OCI-LY3 (cell line): Measurements from ENCODE around the gene GDI1.

Experiments used
- H2AFZ ChIP-seq: fragments of 200-600, 300-600 bp; shearing (Covaris generic); 2 replicates; pipeline ENCODE4 v1.6.0; 2014; ENCODE audit warnings: antibody characterized with exemption, low read depth, low read length
- H3K27ac ChIP-seq: fragments of 200-600, 300-600 bp; sonication (generic); 2 replicates; pipeline ENCODE4 v1.5.1; 2014; ENCODE audit warnings: mild to moderate bottlenecking, low read length, moderate library complexity, mixed read lengths
- H3K27me3 ChIP-seq: fragments of 200-600, 300-600 bp; sonication (generic); 2 replicates; pipeline ENCODE4 v1.6.1; 2014; ENCODE audit warnings: low read depth, low read length, mixed read lengths
- H3K36me3 ChIP-seq: fragments of 200-600, 300-600 bp; sonication (generic); replicated peaks from 2 replicates; pipeline ENCODE3; 2014; ENCODE audit warnings: low read depth, low read length, mixed read lengths
- H3K4me1 ChIP-seq: fragments of 300-600, 200-600 bp; sonication (generic); 2 replicates; pipeline ENCODE4 v1.6.1; 2014; ENCODE audit warnings: low read length, mixed read lengths
- H3K4me2 ChIP-seq: fragments of 200-600, 300-600 bp; sonication (generic); 2 replicates; pipeline ENCODE4 v1.6.1; 2014; ENCODE audit warnings: low read length, mixed read lengths
- H3K4me3 ChIP-seq: fragments of 300-600, 200-600 bp; sonication (generic); 2 replicates; pipeline ENCODE4 v1.5.1; 2014; ENCODE audit warnings: antibody characterized with exemption, mild to moderate bottlenecking, low read length, moderate library complexity
- H3K79me2 ChIP-seq: fragments of 300-600, 200-600 bp; shearing (Covaris generic); 2 replicates; pipeline ENCODE4 v1.6.1; 2014; ENCODE audit warnings: mild to moderate bottlenecking, low read length, mixed read lengths
- H3K9ac ChIP-seq: fragments of 300-600, 200-600 bp; shearing (Covaris generic); 2 replicates; pipeline ENCODE4 v1.6.0; 2014; ENCODE audit warnings: mild to moderate bottlenecking, low read length, moderate library complexity
- H3K9me3 ChIP-seq: fragments of 200-600, 300-600 bp; shearing (Covaris generic); 2 replicates; pipeline ENCODE4 v1.6.1; 2014; ENCODE audit warnings: low read length, mixed read lengths; ENCODE audit not compliant: insufficient read depth
- H4K20me1 ChIP-seq: fragments of 200-600, 300-600 bp; sonication (generic); 2 replicates; pipeline ENCODE4 v1.6.1; 2016; ENCODE audit warnings: low read length, mixed read lengths; ENCODE audit not compliant: insufficient read depth
- EZH2phosphoT487 ChIP-seq: fragments of 200-600 bp; shearing (Covaris generic); IDR thresholded peaks from 2 replicates; pipeline ENCODE4 v1.6.1; 2018; ENCODE audit warnings: antibody characterized with exemption, mixed run types, low read depth
- TF ChIP-seq, protein P1 (sequence below): fragments of 200-600, 300-600 bp; sonication (generic); IDR thresholded peaks from 2 replicates; pipeline ENCODE4 v1.5.1; 2014; ENCODE audit warnings: antibody characterized with exemption, low read length, low read depth

The GDI1 gene

DNA sequence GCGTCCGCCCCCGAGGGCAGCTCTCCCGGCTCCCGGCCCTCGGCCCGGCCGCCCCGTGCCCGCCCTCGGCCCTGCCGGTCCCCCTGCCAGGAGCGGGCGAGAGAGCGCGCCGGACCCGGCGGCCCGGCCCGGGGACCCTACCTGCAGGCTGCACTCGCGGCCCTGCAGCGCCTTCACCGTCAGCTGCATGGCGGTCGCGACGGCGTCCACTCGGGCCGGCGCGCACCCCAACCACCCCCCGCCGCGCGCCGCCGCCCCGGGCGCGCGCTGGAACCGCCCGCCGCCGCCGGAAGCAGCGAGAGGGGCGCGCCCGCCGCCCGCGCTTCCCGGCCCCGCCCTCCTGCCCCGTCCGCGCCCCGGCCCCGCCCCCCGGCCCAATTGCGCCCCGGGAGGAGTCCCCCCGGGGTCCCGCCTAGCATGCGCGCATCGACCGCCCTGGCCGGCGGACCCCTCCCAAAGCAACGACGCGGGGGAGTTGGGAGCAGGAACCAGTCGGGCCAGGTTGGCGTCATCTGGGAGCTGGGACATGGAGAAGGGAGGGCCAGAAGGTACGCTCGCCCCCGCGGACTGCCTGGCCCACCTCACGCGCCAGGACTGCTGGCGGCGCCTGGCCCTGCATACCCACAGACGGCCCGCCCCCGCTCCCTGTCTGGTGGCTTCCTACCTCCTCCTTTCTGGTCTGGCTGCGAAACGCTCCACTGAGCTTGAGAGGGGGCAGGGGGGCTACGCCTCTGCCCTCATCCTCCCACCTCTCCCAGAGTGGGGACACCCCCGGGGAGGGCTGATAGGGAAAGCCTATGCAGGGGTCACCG, 49.6 kb downstream of the GDI1 start, which contains the start of gene UBL4A:
TSS of gene UBL4A (minus strand) at position 220 of the 812 bp plus-strand sequence. CDS start at position 189, 31 bp downstream.
- Histone ChIP-seq H3K36me3 (peaks cover 19% of the 10 kb centered on the region), H3K9me3 (no peaks in the 10 kb centered on the region), H3K4me3 (peak within 1 kb of the TSS; percentile 98), H4K20me1 (no peaks in the 10 kb centered on the region), H3K79me2 (peaks cover 24% of the 10 kb centered on the region), H3K27me3 (no peaks in the 10 kb centered on the region), H3K4me1 (peaks cover 27% of the 10 kb centered on the region), H3K27ac (peak within 1 kb of the TSS; percentile 62), H3K9ac (peak within 1 kb of the TSS; percentile 95), H3K4me2 (peak within 1 kb of the TSS; percentile 95), H2AFZ (0 out of 2 replicates have a peak within 1 kb of the TSS, but pooled peaks have one; percentile 21)
- no peak for TF ChIP-seq EZH2phosphoT487
- TF ChIP-seq, protein P1, sequence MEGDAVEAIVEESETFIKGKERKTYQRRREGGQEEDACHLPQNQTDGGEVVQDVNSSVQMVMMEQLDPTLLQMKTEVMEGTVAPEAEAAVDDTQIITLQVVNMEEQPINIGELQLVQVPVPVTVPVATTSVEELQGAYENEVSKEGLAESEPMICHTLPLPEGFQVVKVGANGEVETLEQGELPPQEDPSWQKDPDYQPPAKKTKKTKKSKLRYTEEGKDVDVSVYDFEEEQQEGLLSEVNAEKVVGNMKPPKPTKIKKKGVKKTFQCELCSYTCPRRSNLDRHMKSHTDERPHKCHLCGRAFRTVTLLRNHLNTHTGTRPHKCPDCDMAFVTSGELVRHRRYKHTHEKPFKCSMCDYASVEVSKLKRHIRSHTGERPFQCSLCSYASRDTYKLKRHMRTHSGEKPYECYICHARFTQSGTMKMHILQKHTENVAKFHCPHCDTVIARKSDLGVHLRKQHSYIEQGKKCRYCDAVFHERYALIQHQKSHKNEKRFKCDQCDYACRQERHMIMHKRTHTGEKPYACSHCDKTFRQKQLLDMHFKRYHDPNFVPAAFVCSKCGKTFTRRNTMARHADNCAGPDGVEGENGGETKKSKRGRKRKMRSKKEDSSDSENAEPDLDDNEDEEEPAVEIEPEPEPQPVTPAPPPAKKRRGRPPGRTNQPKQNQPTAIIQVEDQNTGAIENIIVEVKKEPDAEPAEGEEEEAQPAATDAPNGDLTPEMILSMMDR: no peak

- peak overlapping the region; percentile 95; the same call in 1 of the 2 replicates for H3K4me2 ChIP-seq
- H3K27me3 ChIP-seq: no peaks in the 10 kb centered on the region
These were observed 50.8 kb downstream of the GDI1 start for GRCh38 chrX:154487518-154488290.

GRCh38 chrX:154488336-154489075, 51.6 kb downstream of the GDI1 start:
- Histone ChIP-seq H3K27me3 (no peaks in the 10 kb centered on the region), H3K4me3 (no peak overlapping the region), H4K20me1 (no peaks in the 10 kb centered on the region)

More at GRCh38 chrX:154487518-154488290, 50.8 kb downstream of the GDI1 start:
- H3K9ac ChIP-seq: no peak overlapping the region
- H3K9me3 ChIP-seq: no peaks in the 10 kb centered on the region
- H3K27ac ChIP-seq: no peak overlapping the region
- peaks cover 24% of the 10 kb centered on the region for H3K79me2 ChIP-seq
- no peak for TF ChIP-seq EZH2phosphoT487
- TF ChIP-seq, protein P1: no peak
- H4K20me1 ChIP-seq: no peaks in the 10 kb centered on the region
- H3K4me3 ChIP-seq: no peak overlapping the region
- no peak overlapping the region for H2AFZ ChIP-seq
- H3K36me3 ChIP-seq: peaks cover 19% of the 10 kb centered on the region
- H3K4me1 ChIP-seq: peaks cover 18% of the 10 kb centered on the region

More at GRCh38 chrX:154488336-154489075, 51.6 kb downstream of the GDI1 start:
- TF ChIP-seq EZH2phosphoT487: no peak
- TF ChIP-seq, protein P1: no peak
- no peak overlapping the region for H3K9ac ChIP-seq
- H3K27ac ChIP-seq: no peak overlapping the region
- H3K9me3 ChIP-seq: no peaks in the 10 kb centered on the region
- H3K4me2 ChIP-seq: no peak overlapping the region
- H3K36me3 ChIP-seq: peaks cover 19% of the 10 kb centered on the region
- H3K79me2 ChIP-seq: peaks cover 24% of the 10 kb centered on the region
- no peak overlapping the region for H2AFZ ChIP-seq
- H3K4me1 ChIP-seq: peaks cover 18% of the 10 kb centered on the region
